H1 (cell line): ENCODE results near the gene SLC22A25. TPM values are rescaled to one million over a fixed set of nuclear protein-coding genes. Genes with fewer than 3 reads are reported as not detected.

Source experiments
- CTCF ChIA-PET: fragments of 300-600 bp; sonication (Branson Sonifier 250); formaldehyde crosslinking; loops from one replicate; lab custom pipeline; 2021; ENCODE audit not compliant: partially characterized antibody; lab: Charles Lee
- POLR2A ChIA-PET: fragments of 300-600 bp; sonication (Branson Sonifier 250); formaldehyde crosslinking; loops from one replicate; lab custom pipeline; 2021; ENCODE audit warnings: inconsistent platforms; ENCODE audit not compliant: partially characterized antibody; lab: Charles Lee
- DNase-seq, 2 experiments: peaks; one replicate each; pipeline versions ENCODE4 v3.0.0 to v3.0.0-alpha.2; 2010 to 2022; ENCODE audit warnings: low spot score in 2 of 2, low read depth in 1 of 2, mixed read lengths in 1 of 2
- FAIRE-seq: peaks from 2 replicates; lab custom pipeline; 2011; peaks lifted over from hg19 to GRCh38; lab: Jason Lieb, UNC
- H2AFZ ChIP-seq: 2 replicates; pipeline ENCODE4 v1.8.1; 2012; ENCODE audit warnings: low read length, inconsistent platforms
- H2AK5ac ChIP-seq: 2 replicates; pipeline ENCODE4 v1.6.1; 2013; ENCODE audit warnings: low read depth, low read length
- H2BK120ac ChIP-seq: replicated peaks from 2 replicates; pipeline ENCODE3; 2013; ENCODE audit warnings: low read depth, low read length, inconsistent platforms
- H2BK12ac ChIP-seq: 2 replicates; pipeline ENCODE4 v1.6.1; 2013; ENCODE audit warnings: low read depth, low read length
- H2BK15ac ChIP-seq: 2 replicates; pipeline ENCODE4 v1.6.1; 2013; ENCODE audit warnings: low read length
- H2BK20ac ChIP-seq: 2 replicates; pipeline ENCODE4 v1.6.1; 2013; ENCODE audit warnings: low read length
- H2BK5ac ChIP-seq: 2 replicates; pipeline ENCODE4 v1.6.1; 2013; ENCODE audit warnings: low read depth, low read length
- H3K14ac ChIP-seq: 2 replicates; pipeline ENCODE4 v1.6.1; 2013; ENCODE audit warnings: inconsistent platforms; ENCODE audit not compliant: insufficient read length
- H3K18ac ChIP-seq: 2 replicates; pipeline ENCODE4 v1.6.1; 2013; ENCODE audit warnings: low read length; ENCODE audit errors: extremely low read depth
- H3K23ac ChIP-seq: 2 replicates; pipeline ENCODE4 v1.6.1; 2013; ENCODE audit warnings: inconsistent platforms; ENCODE audit not compliant: insufficient read length
- H3K23me2 ChIP-seq: 2 replicates; pipeline ENCODE4 v1.6.1; 2013; ENCODE audit warnings: low read depth, low read length
- H3K27ac ChIP-seq: 2 replicates; pipeline ENCODE4 v1.6.1; 2011; ENCODE audit warnings: low read depth, low read length, inconsistent platforms
- H3K27me3 ChIP-seq, 4 experiments: replicated peaks in 1 of 4; 1 replicate in 1 of 4; 2 replicates in 3 of 4; pipeline versions ENCODE4 v1.6.1 to v1.8.1; 2011 to 2013; ENCODE audit warnings: low read length in 3 of 4, mild to moderate bottlenecking in 3 of 4, inconsistent platforms in 2 of 4, mixed read lengths in 2 of 4, moderate library complexity in 1 of 4; ENCODE audit not compliant: control insufficient read depth in 3 of 4, insufficient read depth in 3 of 4; ENCODE audit errors: extremely low read depth in 1 of 4
- H3K36me3 ChIP-seq, 4 experiments: 2 replicates each; pipeline versions ENCODE4 v1.6.1 to v1.8.1; 2011 to 2013; ENCODE audit warnings: mild to moderate bottlenecking in 4 of 4, low read length in 3 of 4, moderate library complexity in 2 of 4, control low read depth in 1 of 4, inconsistent platforms in 1 of 4; ENCODE audit not compliant: insufficient read depth in 4 of 4, control insufficient read depth in 2 of 4
- H3K4ac ChIP-seq: replicated peaks from 2 replicates; pipeline ENCODE3; 2013; ENCODE audit warnings: low read length, low read depth, mixed read lengths, inconsistent platforms; ENCODE audit not compliant: insufficient read length
- H3K4me1 ChIP-seq, 4 experiments: replicated peaks in 1 of 4; 1 replicate in 1 of 4; 2 replicates in 3 of 4; pipeline versions ENCODE4 v1.6.1 to v1.8.1; 2011 to 2013; ENCODE audit warnings: low read length in 3 of 4, inconsistent platforms in 2 of 4, mixed read lengths in 1 of 4; ENCODE audit not compliant: insufficient read depth in 4 of 4, control insufficient read depth in 3 of 4
- H3K4me2 ChIP-seq, 2 experiments: 2 replicates each; pipeline versions ENCODE4 v1.6.1 to v1.8.1; 2011 to 2013; ENCODE audit warnings: low read depth in 2 of 2, low read length in 2 of 2, control low read depth in 1 of 2, inconsistent platforms in 1 of 2, mild to moderate bottlenecking in 1 of 2; ENCODE audit not compliant: insufficient read depth in 1 of 2
- H3K4me3 ChIP-seq, 4 experiments: fragments of 200-600, 300-600 bp in 1 of 4; sonication (generic), shearing (Covaris generic), sonication (Bioruptor Twin) in 1 of 4; 2 replicates each; pipeline versions ENCODE4 v1.5.1 to v1.8.1; 2011 to 2016; ENCODE audit warnings: low read length in 4 of 4, low read depth in 3 of 4, control low read depth in 2 of 4, inconsistent platforms in 2 of 4, mild to moderate bottlenecking in 2 of 4, mixed read lengths in 1 of 4, moderate library complexity in 1 of 4; ENCODE audit not compliant: insufficient read depth in 2 of 4; ENCODE audit errors: extremely low read depth in 1 of 4
- H3K56ac ChIP-seq: replicated peaks from 2 replicates; pipeline ENCODE3; 2013; ENCODE audit warnings: low read depth, mild to moderate bottlenecking, mixed read lengths, low read length, inconsistent platforms; ENCODE audit not compliant: insufficient read length
- H3K79me1 ChIP-seq: 2 replicates; pipeline ENCODE4 v1.6.1; 2013; ENCODE audit warnings: low read depth, low read length, control low read depth
- H3K79me2 ChIP-seq, 2 experiments: 2 replicates each; pipeline versions ENCODE4 v1.6.1 to v1.8.1; 2012 to 2013; ENCODE audit warnings: low read length in 2 of 2, mild to moderate bottlenecking in 2 of 2, inconsistent platforms in 1 of 2; ENCODE audit not compliant: insufficient read depth in 2 of 2, control insufficient read depth in 1 of 2
- H3K9ac ChIP-seq, 4 experiments: replicated peaks in 1 of 4; 1 replicate in 1 of 4; 2 replicates in 3 of 4; pipeline versions ENCODE4 v1.6.1 to v1.8.1; 2011 to 2013; ENCODE audit warnings: low read depth in 3 of 4, low read length in 3 of 4, control low read depth in 2 of 4, mild to moderate bottlenecking in 2 of 4, moderate library complexity in 2 of 4, inconsistent platforms in 1 of 4; ENCODE audit errors: extremely low read depth in 1 of 4
- H3K9me3 ChIP-seq, 2 experiments: 2 replicates each; pipeline versions ENCODE4 v1.6.1 to v1.8.1; 2012 to 2013; ENCODE audit warnings: mild to moderate bottlenecking in 2 of 2, moderate library complexity in 2 of 2, control low read depth in 1 of 2, inconsistent platforms in 1 of 2, low read depth in 1 of 2, low read length in 1 of 2, mixed read lengths in 1 of 2; ENCODE audit not compliant: insufficient read depth in 2 of 2
- H4K20me1 ChIP-seq, 2 experiments: replicated peaks in 1 of 2; 2 replicates each; pipeline versions ENCODE3 to v1.8.1; 2011 to 2013; ENCODE audit warnings: inconsistent platforms in 2 of 2, low read length in 2 of 2, mild to moderate bottlenecking in 1 of 2; ENCODE audit not compliant: insufficient read depth in 2 of 2, control insufficient read depth in 1 of 2
- H4K5ac ChIP-seq: 2 replicates; pipeline ENCODE4 v1.6.1; 2013; ENCODE audit warnings: low read length, low read depth, mixed read lengths, inconsistent platforms; ENCODE audit not compliant: insufficient read length
- H4K8ac ChIP-seq: 2 replicates; pipeline ENCODE4 v1.8.0; 2013; ENCODE audit warnings: mild to moderate bottlenecking, moderate library complexity, low read length, inconsistent platforms; ENCODE audit not compliant: insufficient read depth; ENCODE audit errors: extremely low read depth
- H4K91ac ChIP-seq: replicated peaks from 2 replicates; pipeline ENCODE3; 2013; ENCODE audit warnings: low read length, mixed read lengths, inconsistent platforms; ENCODE audit not compliant: insufficient read length
- ATF3 ChIP-seq: IDR thresholded peaks from 2 replicates; pipeline ENCODE4 v1.6.1; 2011; ENCODE audit warnings: low read depth, mild to moderate bottlenecking, low read length; ENCODE audit not compliant: insufficient read depth
- E2F6 ChIP-seq: IDR thresholded peaks from 2 replicates; pipeline ENCODE4 v1.6.1; 2012; ENCODE audit warnings: inconsistent platforms
- EGR1 ChIP-seq: IDR thresholded peaks from 2 replicates; pipeline ENCODE4 v1.6.1; 2011; ENCODE audit warnings: low read depth, low read length, borderline replicate concordance
- EZH2 ChIP-seq: fragments of 200-600 bp; sonication (generic); IDR thresholded peaks from 2 replicates; pipeline ENCODE4 v1.7.1; 2012; ENCODE audit warnings: low read depth, mild to moderate bottlenecking, moderate library complexity, low read length, inconsistent platforms; ENCODE audit not compliant: severe bottlenecking
- NRF1 ChIP-seq: IDR thresholded peaks from 2 replicates; pipeline ENCODE4 v1.6.1; 2011; ENCODE audit warnings: mild to moderate bottlenecking, low read depth, low read length, improper control_type of control experiment
- SIX5 ChIP-seq: IDR thresholded peaks from 2 replicates; pipeline ENCODE4 v1.6.1; 2011; ENCODE audit warnings: mild to moderate bottlenecking, low read depth, low read length
- TAF1 ChIP-seq: IDR thresholded peaks from 2 replicates; pipeline ENCODE4 v1.6.1; 2011; ENCODE audit warnings: mild to moderate bottlenecking, low read depth, low read length
- TAF7 ChIP-seq: optimal IDR thresholded peaks from 2 replicates; pipeline ENCODE3; 2011; ENCODE audit warnings: low read depth, mild to moderate bottlenecking, inconsistent platforms, low read length, moderate library complexity, borderline replicate concordance
- YY1 ChIP-seq: IDR thresholded peaks from 2 replicates; pipeline ENCODE4 v1.6.1; 2011; ENCODE audit warnings: low read depth, mild to moderate bottlenecking, low read length
- ZNF274 ChIP-seq: IDR thresholded peaks from 2 replicates; pipeline ENCODE4 v1.7.0; 2012; ENCODE audit warnings: low read length, borderline replicate concordance; ENCODE audit errors: extremely low read depth
- WGBS, 2 experiments: shearing (Covaris generic) in 1 of 2; methylation state at CpG; one replicate each; pipeline versions ENCODE4 v1.1.6 to v1.1.7; 2013 to 2015; ENCODE audit warnings: low lambda C conversion rate in 2 of 2, mixed read lengths in 2 of 2, inconsistent platforms in 1 of 2, low coverage in 1 of 2, missing lambda C conversion rate in 1 of 2; ENCODE audit not compliant: insufficient replicate concordance in 2 of 2, insufficient coverage in 1 of 2, insufficient read length in 1 of 2; ENCODE audit errors: extremely low coverage in 1 of 2, missing lambda C conversion rate in 1 of 2; 5-methylcytosine and 5-hydroxymethylcytosine counted together
- polyA plus RNA-seq, 7 experiments: library from polyadenylated mRNA; depleted of rRNA in 3 of 7; stranded (reverse) in 5 of 7; unstranded in 2 of 7; fragments of >200 nt in 5 of 7; fragments of 200-250 nt in 2 of 7; gene quantifications; 1 replicate in 5 of 7; 2 replicates in 1 of 7; 4 replicates in 1 of 7; pipeline versions ENCODE4 v1.2.1 to v1.2.3, GENCODE V29; 2011 to 2013; ENCODE audit warnings: missing spikeins in 2 of 7, mixed read lengths in 2 of 7
- total RNA-seq: library from RNA; stranded (reverse); fragmentation: NEBNext Ultra II Directional; extraction: Animal tissue kit (Norgen Biotek cat#: 25700); gene quantifications from 2 replicates; pipeline ENCODE4 v1.2.1, GENCODE V29; 2021
- TF ChIP-seq, protein P1 (sequence below), 3 experiments: IDR thresholded peaks; 1 replicate in 2 of 3; 2 replicates in 1 of 3; pipeline versions ENCODE4 v1.5.1 to v1.6.1; 2011; ENCODE audit warnings: low read length in 3 of 3, mild to moderate bottlenecking in 3 of 3, inconsistent platforms in 2 of 3, low read depth in 1 of 3, moderate library complexity in 1 of 3; ENCODE audit not compliant: insufficient read depth in 1 of 3; ENCODE audit errors: control extremely low read depth in 1 of 3

SLC22A25 gene
- total and polyA plus RNA-seq, 2 of the 8 experiments (the other 6 are each of a cell fraction or from before 2014, with no cell fraction given) = not detected

DNA sequence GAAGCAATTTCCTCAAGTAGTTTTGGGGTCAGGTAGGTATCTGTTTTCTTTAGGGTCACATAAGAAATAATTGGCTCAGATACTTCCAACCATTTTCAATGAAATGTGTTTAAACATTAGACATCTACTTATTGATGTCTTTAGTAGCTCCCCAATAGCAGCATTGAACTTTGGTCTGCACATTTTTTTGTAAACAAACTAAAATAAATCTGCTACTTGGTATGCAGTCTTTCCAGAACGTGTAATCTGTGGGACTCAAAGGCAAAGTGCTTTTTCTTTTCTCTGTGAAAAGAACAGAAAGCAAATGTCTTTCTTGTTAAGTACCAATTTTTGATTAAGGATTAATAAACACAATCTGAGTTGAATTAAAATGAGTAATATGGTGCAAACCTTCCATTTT lies 13.6 kb downstream of the SLC22A25 start:
- H4K20me1 ChIP-seq = no peaks in the 10 kb centered on the region
- H2BK20ac ChIP-seq = no peak overlapping the region
- ChIA-PET CTCF (no interaction called here), POLR2A (no interaction called here)
- no peak overlapping the region for H3K4me2 ChIP-seq
- H3K36me3 ChIP-seq = no peaks in the 10 kb centered on the region
- no peak overlapping the region for H4K8ac ChIP-seq
- H2AK5ac ChIP-seq = no peak overlapping the region
- no peak overlapping the region for H4K91ac ChIP-seq
- no peak overlapping the region for H2BK12ac ChIP-seq
- no peak overlapping the region for H3K9ac ChIP-seq
- 95% methylated on average over 1 of the region's 1 CpG; no CpG with 5 or more reads in 1 of the 2 experiments for WGBS, 2 experiments
- H3K18ac ChIP-seq = no peak overlapping the region
- no peak overlapping the region for H3K27ac ChIP-seq
- H2BK5ac ChIP-seq = no peak overlapping the region
- DNase-seq (no peak), FAIRE-seq (no peak)
- no peaks in the 10 kb centered on the region for H3K23me2 ChIP-seq
- no peaks in the 10 kb centered on the region for H3K79me2 ChIP-seq
- H3K79me1 ChIP-seq = no peaks in the 10 kb centered on the region
- H3K4me3 ChIP-seq = no peak overlapping the region
- H4K5ac ChIP-seq = no peak overlapping the region
- H3K4ac ChIP-seq = no peak overlapping the region
- H3K9me3 ChIP-seq = no peaks in the 10 kb centered on the region
- H3K4me1 ChIP-seq = no peaks in the 10 kb centered on the region
- no peak overlapping the region for H3K23ac ChIP-seq
- H2BK15ac ChIP-seq = no peak overlapping the region
- H3K56ac ChIP-seq = no peak overlapping the region
- no peak overlapping the region for H2BK120ac ChIP-seq
- H3K14ac ChIP-seq = no peak overlapping the region
- no peak overlapping the region for H2AFZ ChIP-seq
- H3K27me3 ChIP-seq = no peaks in the 10 kb centered on the region
- TF ChIP-seq ZNF274 (no peak), ATF3 (no peak), NRF1 (no peak), YY1 (no peak), TAF1 (no peak), EGR1 (no peak), E2F6 (no peak), EZH2 (no peak), TAF7 (no peak), SIX5 (no peak)
- TF ChIP-seq, protein P1, sequence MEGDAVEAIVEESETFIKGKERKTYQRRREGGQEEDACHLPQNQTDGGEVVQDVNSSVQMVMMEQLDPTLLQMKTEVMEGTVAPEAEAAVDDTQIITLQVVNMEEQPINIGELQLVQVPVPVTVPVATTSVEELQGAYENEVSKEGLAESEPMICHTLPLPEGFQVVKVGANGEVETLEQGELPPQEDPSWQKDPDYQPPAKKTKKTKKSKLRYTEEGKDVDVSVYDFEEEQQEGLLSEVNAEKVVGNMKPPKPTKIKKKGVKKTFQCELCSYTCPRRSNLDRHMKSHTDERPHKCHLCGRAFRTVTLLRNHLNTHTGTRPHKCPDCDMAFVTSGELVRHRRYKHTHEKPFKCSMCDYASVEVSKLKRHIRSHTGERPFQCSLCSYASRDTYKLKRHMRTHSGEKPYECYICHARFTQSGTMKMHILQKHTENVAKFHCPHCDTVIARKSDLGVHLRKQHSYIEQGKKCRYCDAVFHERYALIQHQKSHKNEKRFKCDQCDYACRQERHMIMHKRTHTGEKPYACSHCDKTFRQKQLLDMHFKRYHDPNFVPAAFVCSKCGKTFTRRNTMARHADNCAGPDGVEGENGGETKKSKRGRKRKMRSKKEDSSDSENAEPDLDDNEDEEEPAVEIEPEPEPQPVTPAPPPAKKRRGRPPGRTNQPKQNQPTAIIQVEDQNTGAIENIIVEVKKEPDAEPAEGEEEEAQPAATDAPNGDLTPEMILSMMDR (IDR thresholded peaks at IDR 0.05; ENCODE audit: control extremely low read depth in 1 of 3, insufficient read depth in 1 of 3, low read depth in 1 of 3, low read length in 3 of 3) = no peak
